Sciatic nerve (tissue), 2 donors: ENCODE results near the gene LZIC. TPM values are rescaled to one million over a fixed set of nuclear protein-coding genes. Genes with fewer than 3 reads are reported as not detected.

Experiments
- ATAC-seq: fragments of 200-7000 bp; cut with Tn5 transposase; one replicate; pipeline ENCODE4 v1.9.1; 2020; ENCODE audit warnings: mild to moderate bottlenecking, moderate library complexity
- DNase-seq: peaks from one replicate; pipeline ENCODE4 v3.0.0-alpha.2; 2020; ENCODE audit warnings: low spot score
- intact Hi-C: fragments of 100-400 bp; cut with DNase I; formaldehyde crosslinking; loops from one replicate; pipeline ENCODE4 v1.14.2; 2022
- microRNA-seq: library from miRNA; unstranded; fragments of <30 nt; microRNA quantifications from one replicate; pipeline ENCODE4 v1.2.0, GENCODE V29; 2020
- total RNA-seq: library from RNA; stranded (reverse); fragmentation: NEBNext Ultra II Directional; extraction: Animal tissue kit (Norgen Biotek cat#: 25700); gene quantifications from one replicate; pipeline ENCODE4 v1.2.1, GENCODE V29; 2021
- donor health status: DM: no; HTN: no; CAD: no.
- donor health status: DM: no; HTN: no; CAD: no.

Gene LZIC
- total RNA-seq, 1 donor from 2014 or later: 42.4 TPM

- intact Hi-C loops: no loop called here
- no peak for DNase-seq
Measured at GRCh38 chr1:9890224-9890731, 52.9 kb downstream of the LZIC start.

GRCh38 chr1:9889411-9889810 is 53.8 kb downstream of the LZIC start:
- ATAC-seq: no peak
- intact Hi-C loops: no loop called here
- no peak for DNase-seq

More at GRCh38 chr1:9890224-9890731, 52.9 kb downstream of the LZIC start:
- ATAC-seq: no peak

- DNase-seq (no peak), ATAC-seq (no peak)
- intact Hi-C loops: no loop called here
Measured at GRCh38 chr1:9888886-9889285, 54.3 kb downstream of the LZIC start.

DNA sequence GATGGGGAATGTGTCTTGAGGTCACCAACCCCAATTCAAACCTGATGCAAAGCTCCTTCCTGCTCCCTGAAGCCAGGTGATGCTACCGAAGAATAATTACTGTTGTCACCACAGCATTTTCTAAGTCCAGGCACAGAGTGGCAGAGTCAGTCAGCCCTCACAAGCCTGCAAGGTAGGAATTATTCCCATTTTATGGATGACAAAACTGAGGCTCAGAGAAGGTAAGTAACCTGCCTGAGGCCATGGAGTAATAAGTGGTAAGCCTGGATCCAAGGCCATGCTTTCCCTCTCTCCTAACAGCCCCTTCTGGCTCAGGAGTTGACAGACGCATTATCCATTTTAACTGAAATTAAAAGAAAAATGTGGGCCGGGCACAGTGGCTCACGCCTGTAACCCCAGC is 56.1 kb downstream of the LZIC start:
- intact Hi-C loops: no loop called here
- DNase-seq: no peak
- ATAC-seq: no peak

- ATAC-seq (no peak), DNase-seq (no peak)
- intact Hi-C loops: no loop called here
Measured at GRCh38 chr1:9886092-9886742, 57.0 kb downstream of the LZIC start.

- DNase-seq: no peak
- no peak for ATAC-seq
- intact Hi-C loops: no loop called here
Measured at GRCh38 chr1:9884805-9885204, 58.4 kb downstream of the LZIC start.

- DNase-seq (no peak), ATAC-seq (peak; percentile 17)
- intact Hi-C loops: no loop called here
Measured at GRCh38 chr1:9883585-9884449, 59.4 kb downstream of the LZIC start.

- intact Hi-C loops: no loop called here
- DNase-seq (no peak), ATAC-seq (no peak)
Measured at GRCh38 chr1:9882945-9883303, 60.3 kb downstream of the LZIC start.

DNA sequence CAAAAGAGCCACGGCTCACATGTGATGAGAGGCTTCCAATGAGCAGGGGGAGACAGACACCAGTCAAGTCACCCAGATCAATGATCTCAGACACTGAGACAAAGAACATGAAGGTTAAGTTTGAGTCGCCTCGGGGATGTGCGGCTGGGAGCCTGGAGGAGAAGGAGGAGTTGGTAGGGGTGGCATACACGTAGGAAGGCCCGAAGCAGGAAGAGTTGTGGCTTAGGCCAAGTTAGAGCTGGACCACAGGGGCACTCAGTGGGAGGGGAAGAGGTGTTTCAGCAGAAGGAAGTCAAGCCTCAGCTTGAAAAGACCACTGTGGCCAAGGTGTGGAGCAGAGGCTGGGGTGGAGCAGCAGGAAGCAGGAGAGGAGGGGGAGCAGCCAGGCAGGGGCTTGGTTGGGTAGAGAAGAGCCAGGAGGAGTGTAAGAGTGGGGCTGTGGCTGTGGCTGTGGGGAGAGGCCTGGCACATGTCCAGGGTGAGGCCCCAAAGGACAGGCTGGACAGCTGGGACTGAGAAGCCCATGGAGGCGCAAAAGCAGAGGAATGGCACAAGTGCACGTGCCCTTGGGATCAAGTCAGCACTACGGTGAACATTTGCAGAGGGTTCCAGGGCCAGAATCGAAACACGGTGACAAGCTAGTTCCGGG is 60.8 kb downstream of the LZIC start:
- intact Hi-C loops: no loop called here
- DNase-seq: no peak

DNA sequence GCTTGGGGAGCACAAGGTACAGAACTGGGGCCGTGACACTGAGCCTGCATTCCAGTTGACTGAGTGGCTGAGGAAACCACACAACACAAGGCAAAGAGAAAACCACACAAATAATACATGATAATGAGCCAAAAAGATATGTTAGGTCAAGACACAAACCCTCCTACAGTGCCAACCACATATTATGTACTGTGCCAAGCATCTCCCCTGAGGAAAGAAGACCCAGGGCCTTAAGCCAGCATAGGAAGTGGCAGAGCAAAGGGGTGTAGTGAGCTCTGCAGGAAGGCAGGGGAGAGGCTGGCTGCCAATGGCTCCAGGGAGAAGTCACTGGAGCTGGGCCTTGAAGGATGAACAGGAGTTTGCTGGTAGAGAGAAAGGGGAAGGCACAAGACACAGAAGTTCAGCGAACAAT is 61.3 kb downstream of the LZIC start:
- ATAC-seq (no peak), DNase-seq (no peak)
- intact Hi-C loops: no loop called here

More for the DNA sequence above, 60.8 kb downstream of the LZIC start:
- ATAC-seq: no peak

Small RNA genes lying within 50 kb of the gene (microRNA-seq; reads per million reads assigned to microRNA genes)
- gene MIR5697: 1.4 reads per million

Other genes starting within 250 kb of the LZIC start
- 121 TPM for gene CLSTN1, start 119.4 kb downstream of the LZIC start, total RNA-seq
- gene CTNNBIP1, start 33.1 kb downstream of the LZIC start, total RNA-seq: 27.6 TPM
- gene NMNAT1, start 84 bp upstream of the LZIC start, total RNA-seq: 10.7 TPM
- 15.2 TPM for gene RBP7, start 53.8 kb upstream of the LZIC start, total RNA-seq
- gene UBE4B, start 89.6 kb upstream of the LZIC start, total RNA-seq: 42.5 TPM